Measurements from ENCODE around the gene INCA1.
A peak's percentile ranks its signal among the peaks of the same experiment; 100 is the strongest.

The INCA1 gene

DNA sequence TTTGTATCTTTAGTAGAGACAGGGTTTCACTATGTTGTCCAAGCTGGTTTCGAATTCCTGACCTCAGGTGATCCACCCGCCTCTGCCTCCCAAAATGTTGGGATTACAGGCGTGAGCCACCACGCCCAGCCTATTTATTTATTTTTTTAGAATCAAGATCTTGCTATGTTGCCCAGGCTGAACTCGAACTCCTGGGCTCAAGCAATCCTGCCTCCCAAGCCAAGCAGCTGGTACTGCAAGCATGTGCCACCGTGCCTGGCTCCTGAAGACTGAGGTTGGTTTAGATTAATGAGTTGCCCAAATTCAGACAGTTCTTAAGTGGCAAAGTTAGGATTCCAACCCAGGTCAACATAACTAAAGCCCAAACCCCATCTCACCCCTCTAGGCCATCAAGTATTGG is 30.0 kb upstream of the INCA1 start:
- TF ChIP-seq, protein P1, sequence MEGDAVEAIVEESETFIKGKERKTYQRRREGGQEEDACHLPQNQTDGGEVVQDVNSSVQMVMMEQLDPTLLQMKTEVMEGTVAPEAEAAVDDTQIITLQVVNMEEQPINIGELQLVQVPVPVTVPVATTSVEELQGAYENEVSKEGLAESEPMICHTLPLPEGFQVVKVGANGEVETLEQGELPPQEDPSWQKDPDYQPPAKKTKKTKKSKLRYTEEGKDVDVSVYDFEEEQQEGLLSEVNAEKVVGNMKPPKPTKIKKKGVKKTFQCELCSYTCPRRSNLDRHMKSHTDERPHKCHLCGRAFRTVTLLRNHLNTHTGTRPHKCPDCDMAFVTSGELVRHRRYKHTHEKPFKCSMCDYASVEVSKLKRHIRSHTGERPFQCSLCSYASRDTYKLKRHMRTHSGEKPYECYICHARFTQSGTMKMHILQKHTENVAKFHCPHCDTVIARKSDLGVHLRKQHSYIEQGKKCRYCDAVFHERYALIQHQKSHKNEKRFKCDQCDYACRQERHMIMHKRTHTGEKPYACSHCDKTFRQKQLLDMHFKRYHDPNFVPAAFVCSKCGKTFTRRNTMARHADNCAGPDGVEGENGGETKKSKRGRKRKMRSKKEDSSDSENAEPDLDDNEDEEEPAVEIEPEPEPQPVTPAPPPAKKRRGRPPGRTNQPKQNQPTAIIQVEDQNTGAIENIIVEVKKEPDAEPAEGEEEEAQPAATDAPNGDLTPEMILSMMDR (IDR thresholded peaks at IDR 0.05; ENCODE audit: low read depth, low read length, missing control alignments), result no peak
- H3K4me3 ChIP-seq (ENCODE audit: low read depth, low read length), result no peak overlapping the region
- DNase-seq (ENCODE audit: low read depth), result no peak

- no peak for DNase-seq (ENCODE audit: low read depth)
- no peak overlapping the region for H3K4me3 ChIP-seq (ENCODE audit: low read depth, low read length)
- TF ChIP-seq, protein P1 (IDR thresholded peaks at IDR 0.05; ENCODE audit: low read depth, low read length, missing control alignments), result no peak
These were observed 27.3 kb upstream of the INCA1 start for GRCh38 chr17:5024604-5025003.

DNA sequence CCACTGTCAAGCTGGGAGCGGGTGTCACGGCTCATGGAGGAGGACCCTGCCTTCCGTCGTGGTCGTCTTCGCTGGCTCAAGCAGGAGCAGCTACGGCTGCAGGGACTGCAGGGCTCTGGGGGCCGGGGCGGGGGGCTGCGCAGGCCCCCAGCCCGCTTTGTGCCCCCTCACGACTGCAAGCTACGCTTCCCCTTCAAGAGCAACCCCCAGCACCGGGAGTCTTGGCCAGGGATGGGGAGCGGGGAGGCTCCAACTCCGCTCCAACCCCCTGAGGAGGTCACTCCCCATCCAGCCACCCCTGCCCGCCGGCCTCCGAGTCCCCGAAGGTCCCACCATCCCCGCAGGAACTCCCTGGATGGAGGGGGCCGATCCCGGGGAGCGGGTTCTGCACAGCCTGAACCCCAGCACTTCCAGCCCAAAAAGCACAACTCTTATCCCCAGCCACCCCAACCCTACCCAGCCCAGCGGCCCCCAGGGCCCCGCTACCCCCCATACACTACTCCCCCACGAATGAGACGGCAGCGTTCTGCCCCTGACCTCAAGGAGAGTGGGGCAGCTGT is 26.3 kb upstream of the INCA1 start:
- H3K4me3 ChIP-seq (ENCODE audit: low read depth, low read length), result no peak overlapping the region
- TF ChIP-seq, protein P1 (IDR thresholded peaks at IDR 0.05; ENCODE audit: low read depth, low read length, missing control alignments), result no peak
- no peak for DNase-seq (ENCODE audit: low read depth)

DNA sequence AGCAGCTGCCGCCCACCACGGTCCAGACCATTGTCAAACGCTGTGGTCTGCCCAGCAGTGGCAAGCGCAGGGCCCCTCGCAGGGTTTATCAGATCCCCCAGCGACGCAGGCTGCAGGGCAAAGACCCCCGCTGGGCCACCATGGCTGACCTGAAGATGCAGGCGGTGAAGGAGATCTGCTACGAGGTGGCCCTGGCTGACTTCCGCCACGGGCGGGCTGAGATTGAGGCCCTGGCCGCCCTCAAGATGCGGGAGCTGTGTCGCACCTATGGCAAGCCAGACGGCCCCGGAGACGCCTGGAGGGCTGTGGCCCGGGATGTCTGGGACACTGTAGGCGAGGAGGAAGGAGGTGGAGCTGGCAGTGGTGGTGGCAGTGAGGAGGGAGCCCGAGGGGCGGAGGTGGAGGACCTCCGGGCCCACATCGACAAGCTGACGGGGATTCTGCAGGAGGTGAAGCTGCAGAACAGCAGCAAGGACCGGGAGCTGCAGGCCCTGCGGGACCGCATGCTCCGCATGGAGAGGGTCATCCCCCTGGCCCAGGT is 24.9 kb upstream of the INCA1 start:
- TF ChIP-seq, protein P1 (IDR thresholded peaks at IDR 0.05; ENCODE audit: low read depth, low read length, missing control alignments), result no peak
- no peak overlapping the region for H3K4me3 ChIP-seq (ENCODE audit: low read depth, low read length)
- no peak for DNase-seq (ENCODE audit: low read depth)

DNA sequence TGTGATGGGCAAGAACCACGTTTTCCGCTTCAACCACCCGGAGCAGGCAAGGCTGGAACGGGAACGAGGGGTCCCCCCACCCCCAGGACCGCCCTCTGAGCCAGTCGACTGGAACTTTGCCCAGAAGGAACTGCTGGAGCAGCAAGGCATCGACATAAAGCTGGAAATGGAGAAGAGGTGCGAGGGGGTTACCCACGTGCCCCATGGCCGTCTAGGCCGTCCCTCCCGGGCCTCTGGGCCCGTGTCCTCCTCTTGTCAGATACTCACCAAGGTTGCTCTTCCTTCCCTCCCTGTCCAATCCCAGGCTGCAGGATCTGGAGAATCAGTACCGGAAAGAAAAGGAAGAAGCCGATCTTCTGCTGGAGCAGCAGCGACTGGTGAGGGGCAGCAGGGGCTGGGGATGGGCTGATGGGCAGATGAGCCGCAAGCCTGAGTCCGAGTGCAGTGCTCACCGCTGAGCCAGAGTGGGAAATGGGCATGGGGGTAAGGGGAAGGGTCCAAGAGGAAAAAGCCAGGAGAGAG is 23.2 kb upstream of the INCA1 start:
- TF ChIP-seq, protein P1 (IDR thresholded peaks at IDR 0.05; ENCODE audit: low read depth, low read length, missing control alignments), result no peak
- no peak for DNase-seq (ENCODE audit: low read depth)
- H3K4me3 ChIP-seq (ENCODE audit: low read depth, low read length), result no peak overlapping the region

GRCh38 chr17:5019475-5019956 is 22.2 kb upstream of the INCA1 start:
- no peak for DNase-seq (ENCODE audit: low read depth)
- H3K4me3 ChIP-seq (ENCODE audit: low read depth, low read length), result no peak overlapping the region
- TF ChIP-seq, protein P1 (IDR thresholded peaks at IDR 0.05; ENCODE audit: low read depth, low read length, missing control alignments), result peak; percentile 40

DNA sequence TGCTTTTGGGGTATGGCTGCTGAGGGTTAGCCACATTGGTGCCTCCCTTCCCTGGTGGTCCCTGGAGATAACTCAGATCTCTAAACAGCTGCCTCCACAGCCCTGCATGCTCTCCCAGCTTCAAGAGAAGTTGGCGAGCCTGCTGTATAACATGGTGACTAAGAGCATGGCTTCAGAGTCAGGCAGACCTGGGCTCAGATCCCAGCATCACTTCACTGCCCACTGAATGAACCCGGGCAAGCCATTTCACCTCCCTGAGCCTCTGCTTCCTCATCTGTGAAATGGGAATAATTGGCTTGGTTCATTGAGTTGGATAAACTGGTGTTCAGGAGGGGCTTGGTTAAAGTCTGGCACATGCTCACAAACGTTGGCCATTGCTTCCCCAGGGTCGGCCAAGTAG is 17.0 kb upstream of the INCA1 start:
- DNase-seq (ENCODE audit: low read depth), result no peak
- TF ChIP-seq, protein P1 (IDR thresholded peaks at IDR 0.05; ENCODE audit: low read depth, low read length, missing control alignments), result no peak
- no peak overlapping the region for H3K4me3 ChIP-seq (ENCODE audit: low read depth, low read length)
